Esophagus muscularis mucosa (tissue), 3 donors: ENCODE data around the gene PGAP3.

Experiments
- CTCF ChIP-seq, 3 experiments: fragments of 200-600 bp in 2 of 3; fragments of 450-650 bp in 1 of 3; sonication (generic) in 2 of 3; IDR thresholded peaks; one replicate each; pipeline ENCODE4 v1.5.1; 2017 to 2019; ENCODE audit warnings: antibody characterized with exemption in 3 of 3, mild to moderate bottlenecking in 2 of 3, moderate library complexity in 1 of 3
- POLR2A ChIP-seq: fragments of 450-650 bp; IDR thresholded peaks from one replicate; pipeline ENCODE4 v1.6.1; 2017; ENCODE audit warnings: antibody characterized with exemption, moderate library complexity, mild to moderate bottlenecking, low read depth
- POLR2AphosphoS5 ChIP-seq, 2 donors: sonication (generic); formaldehyde crosslinking; IDR thresholded peaks; one replicate each; pipeline ENCODE4 v1.6.1; 2017; ENCODE audit warnings: antibody characterized with exemption in 2 of 2

DNA sequence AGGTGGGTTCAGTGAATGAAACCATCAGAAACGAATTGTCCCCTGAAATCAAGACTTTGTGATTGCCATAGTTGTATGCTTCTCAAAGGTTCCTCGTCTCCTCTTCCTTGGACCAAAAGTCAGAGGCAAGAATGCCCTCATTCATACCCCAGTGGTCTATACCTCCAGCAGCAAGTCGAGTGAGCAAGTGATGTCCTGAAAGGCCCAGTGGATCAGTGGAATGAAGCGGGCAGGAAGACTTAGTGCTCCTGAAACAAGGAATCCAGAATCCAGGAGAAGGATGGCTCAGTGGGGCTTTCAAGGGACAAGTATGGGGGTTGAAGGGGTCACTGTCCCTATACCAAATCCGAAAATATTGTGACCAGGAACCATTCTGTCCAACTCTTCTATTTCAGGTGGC, 6.7 kb upstream of the PGAP3 start:
- TF ChIP-seq POLR2A (no peak), POLR2AphosphoS5 (IDR thresholded peaks at IDR 0.05) (no peak), CTCF (IDR thresholded peaks at IDR 0.05) (no peak)
